WTC11 (cell line): ENCODE data around the gene SH2B3. TPM values are rescaled to one million over a fixed set of nuclear protein-coding genes. Genes with fewer than 3 reads are reported as not detected.
A peak's percentile ranks its signal among the peaks of the same experiment; 100 is the strongest.

Experiments used
- ATAC-seq: fragments of 200-7000 bp; cut with Tn5 transposase; 2 replicates; pipeline ENCODE4 v1.10.0; 2021; ENCODE audit warnings: mild to moderate bottlenecking, moderate library complexity
- CTCF ChIA-PET: fragments of 300-600 bp; sonication (Branson Sonifier 250); formaldehyde crosslinking; loops from one replicate; lab custom pipeline; 2021; ENCODE audit warnings: antibody characterized with exemption; lab: Charles Lee
- POLR2A ChIA-PET: fragments of 350-600 bp; sonication (Branson Sonifier 250); formaldehyde crosslinking; loops from one replicate; lab custom pipeline; 2021; ENCODE audit warnings: antibody characterized with exemption; lab: Charles Lee
- DNase-seq: peaks from one replicate; pipeline ENCODE4 v3.0.0; 2021; ENCODE audit warnings: low spot score
- H3K27ac Mint-ChIP-seq: 2 replicates; pipeline ENCODE4 v1.8.0; 2021; ENCODE audit warnings: mixed read lengths
- H3K27me3 Mint-ChIP-seq: 2 replicates; pipeline ENCODE4 v1.8.0; 2021; ENCODE audit warnings: low read depth, mild to moderate bottlenecking, moderate library complexity, mixed read lengths
- H3K36me3 Mint-ChIP-seq: 2 replicates; pipeline ENCODE4 v1.8.0; 2021; ENCODE audit warnings: mixed read lengths
- H3K4me1 Mint-ChIP-seq: 2 replicates; pipeline ENCODE4 v1.8.0; 2022; ENCODE audit warnings: mixed read lengths
- H3K4me3 Mint-ChIP-seq: 2 replicates; pipeline ENCODE4 v1.8.0; 2021; ENCODE audit warnings: mild to moderate bottlenecking, moderate library complexity, mixed read lengths
- H3K9me3 Mint-ChIP-seq: 2 replicates; pipeline ENCODE4 v1.8.0; 2021; ENCODE audit warnings: mixed read lengths
- CBFB ChIP-seq: sonication (generic); formaldehyde crosslinking; IDR thresholded peaks from 2 replicates; pipeline ENCODE4 v1.8.1; 2022; ENCODE audit warnings: mild to moderate bottlenecking, low read depth, missing genetic modification reagents
- CREM ChIP-seq: sonication (generic); formaldehyde crosslinking; IDR thresholded peaks from 2 replicates; pipeline ENCODE4 v1.8.1; 2022; ENCODE audit warnings: mild to moderate bottlenecking, missing genetic modification reagents, moderate library complexity
- CTCF ChIP-seq: fragments of 200-600 bp; IDR thresholded peaks from 2 replicates; pipeline ENCODE4 v1.8.0; 2022; ENCODE audit warnings: antibody characterized with exemption
- ETV6 ChIP-seq: sonication (generic); formaldehyde crosslinking; IDR thresholded peaks from 2 replicates; pipeline ENCODE4 v1.8.1; 2022; ENCODE audit warnings: mild to moderate bottlenecking, missing genetic modification reagents
- FOXP1 ChIP-seq: sonication (generic); formaldehyde crosslinking; IDR thresholded peaks from 2 replicates; pipeline ENCODE4 v1.8.0; 2022; ENCODE audit warnings: missing genetic modification reagents, mild to moderate bottlenecking, moderate library complexity, borderline replicate concordance
- GTF2I ChIP-seq: fragments of 250-450 bp; sonication (Bioruptor Pico); conservative IDR thresholded peaks from 2 replicates; pipeline ENCODE4 v1.4.0; 2021; ENCODE audit warnings: mild to moderate bottlenecking
- HMGA2 ChIP-seq: fragments of 250-450 bp; sonication (Bioruptor Pico); IDR thresholded peaks from 2 replicates; pipeline ENCODE4 v1.4.0; 2021; ENCODE audit warnings: mild to moderate bottlenecking, moderate library complexity
- IRF1 ChIP-seq: sonication (generic); formaldehyde crosslinking; IDR thresholded peaks from 2 replicates; pipeline ENCODE4 v1.8.0; 2023; ENCODE audit warnings: missing genetic modification reagents
- NFATC4 ChIP-seq: fragments of 250-450 bp; sonication (Bioruptor Pico); IDR thresholded peaks from 2 replicates; pipeline ENCODE4 v1.9.0; 2021; ENCODE audit warnings: mild to moderate bottlenecking
- PREB ChIP-seq: sonication (generic); formaldehyde crosslinking; IDR thresholded peaks from 2 replicates; pipeline ENCODE4 v1.8.1; 2022; ENCODE audit warnings: mild to moderate bottlenecking, missing genetic modification reagents, moderate library complexity, borderline replicate concordance
- STAT6 ChIP-seq: sonication (generic); formaldehyde crosslinking; conservative IDR thresholded peaks from 2 replicates; pipeline ENCODE4 v1.8.1; 2023; ENCODE audit warnings: mild to moderate bottlenecking, low read depth, missing genetic modification reagents, moderate library complexity
- TEAD1 ChIP-seq: sonication (generic); formaldehyde crosslinking; IDR thresholded peaks from 2 replicates; pipeline ENCODE4 v1.8.0; 2022; ENCODE audit warnings: mild to moderate bottlenecking, missing genetic modification reagents
- TP53 ChIP-seq: sonication (generic); formaldehyde crosslinking; IDR thresholded peaks from 2 replicates; pipeline ENCODE4 v1.8.1; 2023; ENCODE audit warnings: mild to moderate bottlenecking, missing genetic modification reagents
- ZBTB21 ChIP-seq: sonication (generic); formaldehyde crosslinking; IDR thresholded peaks from 2 replicates; pipeline ENCODE4 v1.8.1; 2023; ENCODE audit warnings: mild to moderate bottlenecking, missing genetic modification reagents, borderline replicate concordance
- total RNA-seq: library from RNA; stranded (reverse); gene quantifications from 3 replicates; pipeline ENCODE4 v1.2.3, GENCODE V29; 2021
- TF ChIP-seq, protein P1 (sequence below): sonication (generic); formaldehyde crosslinking; IDR thresholded peaks from 2 replicates; pipeline ENCODE4 v1.8.0; 2023; ENCODE audit warnings: missing genetic modification reagents, mild to moderate bottlenecking, borderline replicate concordance
- TF ChIP-seq, protein P2 (sequence below): fragments of 250-450 bp; sonication (Bioruptor Pico); IDR thresholded peaks from 2 replicates; pipeline ENCODE4 v1.9.0; 2021; ENCODE audit warnings: mild to moderate bottlenecking
- TF ChIP-seq, protein P3 (sequence below): sonication (generic); formaldehyde crosslinking; IDR thresholded peaks from 2 replicates; pipeline ENCODE4 v1.8.0; 2022; ENCODE audit warnings: mild to moderate bottlenecking, missing genetic modification reagents
- TF ChIP-seq, protein P4 (sequence below): sonication (generic); formaldehyde crosslinking; IDR thresholded peaks from 2 replicates; pipeline ENCODE4 v1.8.1; 2023; ENCODE audit warnings: mild to moderate bottlenecking, missing genetic modification reagents, moderate library complexity

Gene SH2B3
- total RNA-seq, 1 experiment from 2014 or later: 31.8 TPM

- TF ChIP-seq CTCF (peak; percentile 99), ETV6 (peak; percentile 47; the same call in 1 of the 2 replicates)
Measured at GRCh38 chr12:111396726-111397445, 8.8 kb upstream of the SH2B3 start (continued).

- no peaks in the 10 kb centered on the region for H3K9me3 Mint-ChIP-seq
- no peaks in the 10 kb centered on the region for H3K36me3 Mint-ChIP-seq
- POLR2A ChIA-PET: no interaction called here
- H3K4me3 Mint-ChIP-seq: no peak overlapping the region
- TF ChIP-seq, protein P1, sequence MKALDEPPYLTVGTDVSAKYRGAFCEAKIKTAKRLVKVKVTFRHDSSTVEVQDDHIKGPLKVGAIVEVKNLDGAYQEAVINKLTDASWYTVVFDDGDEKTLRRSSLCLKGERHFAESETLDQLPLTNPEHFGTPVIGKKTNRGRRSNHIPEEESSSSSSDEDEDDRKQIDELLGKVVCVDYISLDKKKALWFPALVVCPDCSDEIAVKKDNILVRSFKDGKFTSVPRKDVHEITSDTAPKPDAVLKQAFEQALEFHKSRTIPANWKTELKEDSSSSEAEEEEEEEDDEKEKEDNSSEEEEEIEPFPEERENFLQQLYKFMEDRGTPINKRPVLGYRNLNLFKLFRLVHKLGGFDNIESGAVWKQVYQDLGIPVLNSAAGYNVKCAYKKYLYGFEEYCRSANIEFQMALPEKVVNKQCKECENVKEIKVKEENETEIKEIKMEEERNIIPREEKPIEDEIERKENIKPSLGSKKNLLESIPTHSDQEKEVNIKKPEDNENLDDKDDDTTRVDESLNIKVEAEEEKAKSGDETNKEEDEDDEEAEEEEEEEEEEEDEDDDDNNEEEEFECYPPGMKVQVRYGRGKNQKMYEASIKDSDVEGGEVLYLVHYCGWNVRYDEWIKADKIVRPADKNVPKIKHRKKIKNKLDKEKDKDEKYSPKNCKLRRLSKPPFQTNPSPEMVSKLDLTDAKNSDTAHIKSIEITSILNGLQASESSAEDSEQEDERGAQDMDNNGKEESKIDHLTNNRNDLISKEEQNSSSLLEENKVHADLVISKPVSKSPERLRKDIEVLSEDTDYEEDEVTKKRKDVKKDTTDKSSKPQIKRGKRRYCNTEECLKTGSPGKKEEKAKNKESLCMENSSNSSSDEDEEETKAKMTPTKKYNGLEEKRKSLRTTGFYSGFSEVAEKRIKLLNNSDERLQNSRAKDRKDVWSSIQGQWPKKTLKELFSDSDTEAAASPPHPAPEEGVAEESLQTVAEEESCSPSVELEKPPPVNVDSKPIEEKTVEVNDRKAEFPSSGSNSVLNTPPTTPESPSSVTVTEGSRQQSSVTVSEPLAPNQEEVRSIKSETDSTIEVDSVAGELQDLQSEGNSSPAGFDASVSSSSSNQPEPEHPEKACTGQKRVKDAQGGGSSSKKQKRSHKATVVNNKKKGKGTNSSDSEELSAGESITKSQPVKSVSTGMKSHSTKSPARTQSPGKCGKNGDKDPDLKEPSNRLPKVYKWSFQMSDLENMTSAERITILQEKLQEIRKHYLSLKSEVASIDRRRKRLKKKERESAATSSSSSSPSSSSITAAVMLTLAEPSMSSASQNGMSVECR: no peak
- TF ChIP-seq, protein P2, sequence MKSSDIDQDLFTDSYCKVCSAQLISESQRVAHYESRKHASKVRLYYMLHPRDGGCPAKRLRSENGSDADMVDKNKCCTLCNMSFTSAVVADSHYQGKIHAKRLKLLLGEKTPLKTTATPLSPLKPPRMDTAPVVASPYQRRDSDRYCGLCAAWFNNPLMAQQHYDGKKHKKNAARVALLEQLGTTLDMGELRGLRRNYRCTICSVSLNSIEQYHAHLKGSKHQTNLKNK (CRISPR knock-in tag): no peak
- TF ChIP-seq, protein P3, sequence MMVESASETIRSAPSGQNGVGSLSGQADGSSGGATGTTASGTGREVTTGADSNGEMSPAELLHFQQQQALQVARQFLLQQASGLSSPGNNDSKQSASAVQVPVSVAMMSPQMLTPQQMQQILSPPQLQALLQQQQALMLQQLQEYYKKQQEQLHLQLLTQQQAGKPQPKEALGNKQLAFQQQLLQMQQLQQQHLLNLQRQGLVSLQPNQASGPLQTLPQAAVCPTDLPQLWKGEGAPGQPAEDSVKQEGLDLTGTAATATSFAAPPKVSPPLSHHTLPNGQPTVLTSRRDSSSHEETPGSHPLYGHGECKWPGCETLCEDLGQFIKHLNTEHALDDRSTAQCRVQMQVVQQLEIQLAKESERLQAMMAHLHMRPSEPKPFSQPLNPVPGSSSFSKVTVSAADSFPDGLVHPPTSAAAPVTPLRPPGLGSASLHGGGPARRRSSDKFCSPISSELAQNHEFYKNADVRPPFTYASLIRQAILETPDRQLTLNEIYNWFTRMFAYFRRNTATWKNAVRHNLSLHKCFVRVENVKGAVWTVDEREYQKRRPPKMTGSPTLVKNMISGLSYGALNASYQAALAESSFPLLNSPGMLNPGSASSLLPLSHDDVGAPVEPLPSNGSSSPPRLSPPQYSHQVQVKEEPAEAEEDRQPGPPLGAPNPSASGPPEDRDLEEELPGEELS (CRISPR knock-in tag): no peak
- TF ChIP-seq PREB (CRISPR knock-in tag) (no peak), HMGA2 (no peak), CREM (CRISPR knock-in tag) (no peak), TEAD1 (CRISPR knock-in tag) (no peak), CBFB (CRISPR knock-in tag) (no peak), ZBTB21 (CRISPR knock-in tag) (no peak), FOXP1 (CRISPR knock-in tag) (no peak), NFATC4 (CRISPR knock-in tag) (no peak), GTF2I (CRISPR knock-in tag) (no peak), STAT6 (CRISPR knock-in tag) (no peak), TP53 (CRISPR knock-in tag) (no peak), IRF1 (CRISPR knock-in tag) (no peak)
- TF ChIP-seq, protein P4, sequence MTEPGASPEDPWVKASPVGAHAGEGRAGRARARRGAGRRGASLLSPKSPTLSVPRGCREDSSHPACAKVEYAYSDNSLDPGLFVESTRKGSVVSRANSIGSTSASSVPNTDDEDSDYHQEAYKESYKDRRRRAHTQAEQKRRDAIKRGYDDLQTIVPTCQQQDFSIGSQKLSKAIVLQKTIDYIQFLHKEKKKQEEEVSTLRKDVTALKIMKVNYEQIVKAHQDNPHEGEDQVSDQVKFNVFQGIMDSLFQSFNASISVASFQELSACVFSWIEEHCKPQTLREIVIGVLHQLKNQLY (CRISPR knock-in tag): no peak
- ATAC-seq (no peak), DNase-seq (no peak)
- H3K27me3 Mint-ChIP-seq: no peaks in the 10 kb centered on the region; the same call in 1 of the 2 replicates
- no peak overlapping the region for H3K27ac Mint-ChIP-seq
- H3K4me1 Mint-ChIP-seq: peaks cover 7% of the 10 kb centered on the region
- CTCF ChIA-PET: interaction anchor here (1.1 to 7.0 kb wide), 6 partner anchors 15 to 414 kb away, joined by 4 to 116 read pairs (median 4); no protein-coding TSS in a partner anchor
Measured at GRCh38 chr12:111398530-111398929, 7.2 kb upstream of the SH2B3 start.
